Measurements from ENCODE around the gene PEAK1.
A peak's percentile ranks its signal among the peaks of the same experiment; 100 is the strongest.

Gene PEAK1

DNA sequence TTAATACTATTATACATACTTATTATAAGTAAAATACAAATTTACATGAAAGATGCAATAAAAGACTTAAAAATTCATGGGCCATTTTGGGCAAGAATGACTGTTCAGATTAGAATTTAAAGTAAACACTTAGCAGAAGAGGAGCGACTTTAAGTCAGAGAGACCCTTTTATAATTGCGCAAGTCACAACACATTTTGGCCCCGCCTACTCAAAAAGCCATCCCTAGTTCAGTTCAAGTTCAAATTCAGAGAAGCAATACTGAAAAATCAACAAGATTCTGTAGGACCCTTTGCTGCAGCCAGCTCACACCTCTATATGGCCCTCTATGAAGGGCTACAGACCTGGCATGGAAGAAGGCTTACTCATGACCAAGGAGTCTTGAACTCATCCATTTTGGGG is 64.6 kb downstream of the PEAK1 start:
- no peak for DNase-seq

DNA sequence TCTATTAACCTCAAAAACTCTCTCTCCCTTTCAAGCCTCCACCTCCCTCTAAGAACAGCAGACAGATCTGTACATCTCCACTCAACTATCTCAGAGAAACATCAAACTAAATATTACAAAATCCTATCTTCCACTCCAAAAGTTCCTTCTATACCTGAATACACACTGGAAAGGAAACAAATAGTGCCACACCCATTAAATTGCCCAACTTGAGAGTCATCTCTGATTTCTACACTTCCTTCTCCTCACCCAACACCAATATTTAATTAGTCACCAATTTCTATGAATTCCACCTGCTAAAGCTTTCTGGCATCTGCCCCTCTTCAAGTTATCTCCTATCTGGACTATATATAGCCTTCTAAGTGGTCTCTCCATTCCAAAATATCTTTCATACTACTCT is 65.8 kb downstream of the PEAK1 start:
- no peak for DNase-seq

DNA sequence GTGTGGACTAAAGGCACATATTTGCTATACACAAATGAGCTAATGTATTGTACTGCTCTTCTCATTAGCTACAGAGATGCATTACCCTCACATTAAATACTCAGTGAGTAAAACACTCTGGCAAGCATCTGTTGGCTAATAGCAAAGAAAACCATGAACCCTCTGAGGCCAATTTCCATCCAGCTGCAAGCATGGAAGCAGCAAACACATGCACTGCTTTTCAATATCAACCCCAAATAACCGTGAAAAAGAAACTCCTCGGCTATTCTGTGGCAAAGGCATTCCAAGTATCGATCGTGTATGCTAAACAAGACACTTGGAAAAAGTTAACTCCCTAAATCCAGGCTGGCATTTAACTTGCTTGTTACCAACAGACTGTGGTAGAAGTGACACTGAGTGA is 67.0 kb downstream of the PEAK1 start:
- no peak for DNase-seq

DNA sequence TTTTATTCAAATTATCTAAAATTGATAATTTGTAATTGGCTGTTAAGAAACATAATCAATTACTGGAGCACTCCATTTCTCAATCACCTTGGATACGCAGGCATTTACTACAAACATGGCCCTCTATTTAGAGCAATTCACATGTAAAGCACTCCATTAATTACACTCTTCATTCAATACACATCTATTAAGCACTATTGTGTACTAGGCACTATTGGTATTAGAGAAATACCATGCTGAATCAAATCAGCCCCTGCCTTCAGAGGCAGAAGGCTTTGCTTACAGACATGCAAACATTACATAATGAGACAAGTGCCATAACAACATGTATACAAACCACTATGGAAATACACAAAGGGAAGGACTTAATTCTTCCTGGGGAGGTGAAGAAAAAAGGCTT is 69.1 kb downstream of the PEAK1 start:
- DNase-seq = no peak

DNA sequence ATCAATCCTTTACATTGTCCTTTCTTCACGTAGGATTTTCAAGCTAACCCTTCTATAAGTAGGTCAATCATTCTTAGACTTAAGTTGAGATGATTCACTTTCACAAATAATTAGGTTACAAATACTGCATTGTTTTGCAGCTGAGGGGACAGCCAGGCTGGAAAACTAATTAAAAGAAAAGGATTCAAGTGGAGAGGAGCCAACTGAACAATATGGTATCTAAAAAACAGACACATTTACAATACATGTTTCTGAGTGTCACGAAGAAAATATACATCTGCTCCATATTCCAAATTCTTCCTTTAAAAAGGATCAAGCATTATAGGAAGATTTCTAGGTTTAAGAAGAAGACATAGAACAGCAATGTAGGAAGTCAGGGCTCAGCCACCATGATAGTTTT is 70.2 kb downstream of the PEAK1 start:
- DNase-seq = no peak

DNA sequence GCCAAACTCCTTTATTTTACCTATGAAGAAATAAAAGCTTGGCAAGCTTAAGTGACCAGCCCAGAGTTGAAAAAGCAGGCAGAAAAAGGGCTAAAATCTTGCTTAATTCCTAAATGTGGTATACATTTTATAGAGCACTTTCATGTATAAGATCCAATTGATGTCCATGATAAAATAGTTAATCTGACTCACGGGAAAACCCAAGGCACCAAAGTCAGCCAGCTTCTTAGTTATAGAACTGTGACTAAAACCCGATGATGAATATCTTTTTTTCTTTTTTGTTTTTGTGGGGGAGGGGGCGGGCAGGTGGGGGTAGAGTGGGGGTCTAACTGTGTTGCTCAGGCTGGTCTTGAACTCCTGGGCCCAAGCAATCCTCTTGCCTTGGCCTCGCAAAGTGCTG is 71.4 kb downstream of the PEAK1 start:
- peak; percentile 5 for DNase-seq

DNA sequence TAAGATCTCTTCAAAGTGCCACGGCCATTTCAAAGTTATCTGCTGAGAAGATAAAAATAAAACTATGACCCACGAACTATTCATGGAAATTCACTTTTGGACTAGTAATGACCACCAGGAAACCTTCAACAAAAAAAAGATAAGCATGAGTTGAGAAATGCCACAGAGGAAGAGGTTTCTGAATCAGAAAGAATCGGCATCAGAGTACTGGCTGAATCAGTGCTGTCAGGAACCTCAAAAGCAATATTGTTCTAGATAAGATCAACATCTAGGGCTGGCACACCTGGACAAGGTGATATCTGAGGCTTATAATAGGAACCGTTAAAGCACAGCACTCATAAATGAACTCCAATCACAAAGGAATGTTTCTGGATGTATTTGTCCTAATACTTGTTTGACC is 72.7 kb downstream of the PEAK1 start:
- DNase-seq = no peak

DNA sequence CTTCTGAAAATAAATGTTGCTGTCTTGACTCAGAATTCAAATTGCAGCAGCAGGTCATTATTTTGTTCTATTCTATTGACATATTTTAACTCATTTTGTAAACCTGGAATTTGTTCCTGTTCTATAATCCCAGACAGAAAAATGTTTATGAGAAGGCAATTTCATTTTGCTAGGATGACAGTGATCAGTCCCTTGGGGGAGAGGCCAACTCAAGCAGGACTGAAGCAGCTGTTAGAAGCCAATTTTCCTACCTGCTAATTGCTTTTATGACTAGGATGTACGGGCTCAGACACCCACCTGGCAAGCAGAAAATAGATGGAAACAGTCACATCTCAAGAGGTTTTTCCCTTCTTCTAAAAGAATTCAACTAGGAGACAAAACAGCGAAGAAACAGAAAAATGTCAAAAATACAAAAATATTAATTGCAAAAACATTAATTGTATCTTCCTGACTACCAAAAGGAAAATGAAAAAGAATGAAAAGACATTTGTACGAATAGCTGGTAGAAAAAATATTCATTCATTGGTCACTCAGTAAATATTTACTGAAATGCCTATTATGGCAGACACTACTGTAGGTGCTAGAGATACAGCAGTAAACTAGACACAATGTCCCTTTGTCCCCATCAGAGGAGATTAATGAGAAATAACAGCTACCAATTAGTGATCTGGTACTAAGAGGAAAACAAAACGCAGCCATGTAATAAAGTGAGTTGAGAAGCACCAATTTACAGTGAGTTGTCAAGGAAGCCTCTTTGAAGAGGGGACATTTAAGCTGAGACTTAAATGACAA is 73.5 kb downstream of the PEAK1 start:
- no peak for DNase-seq

DNA sequence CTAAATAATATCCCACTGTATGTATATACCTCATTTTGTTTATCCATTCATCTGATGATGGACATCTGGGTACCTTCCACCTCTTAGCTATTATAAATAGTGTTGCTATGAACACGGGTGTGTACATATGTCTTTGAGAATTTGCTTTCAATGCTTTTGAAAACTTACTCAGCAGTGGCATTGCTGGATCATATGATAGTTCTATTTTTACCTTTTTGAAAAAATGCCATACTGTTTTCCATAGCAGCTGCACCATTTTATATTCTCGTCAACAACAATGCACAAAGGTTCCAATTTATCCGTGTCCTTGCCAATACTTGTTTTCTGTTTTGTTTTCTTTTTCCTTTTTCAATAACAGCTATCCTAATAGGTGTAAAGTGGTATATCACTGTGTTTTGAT is 77.1 kb downstream of the PEAK1 start:
- DNase-seq = no peak

DNA sequence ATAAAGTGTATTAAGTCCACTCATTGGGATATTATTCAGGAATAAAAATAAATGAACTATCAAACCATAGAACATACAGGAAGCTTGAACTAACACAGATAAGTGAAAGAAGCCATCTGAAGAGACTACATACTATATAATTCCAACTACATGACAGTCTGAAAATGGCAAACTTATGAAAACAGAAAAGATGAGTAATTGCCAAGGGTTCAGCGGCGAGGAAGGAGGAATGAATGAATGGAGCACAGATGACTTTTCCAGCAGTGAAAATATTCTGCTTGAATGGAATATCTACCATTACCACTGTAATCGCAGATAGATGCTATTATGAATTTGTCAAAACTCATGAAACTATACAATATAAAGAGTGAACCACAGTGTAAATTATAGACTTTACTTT is 79.7 kb downstream of the PEAK1 start:
- no peak for DNase-seq

DNA sequence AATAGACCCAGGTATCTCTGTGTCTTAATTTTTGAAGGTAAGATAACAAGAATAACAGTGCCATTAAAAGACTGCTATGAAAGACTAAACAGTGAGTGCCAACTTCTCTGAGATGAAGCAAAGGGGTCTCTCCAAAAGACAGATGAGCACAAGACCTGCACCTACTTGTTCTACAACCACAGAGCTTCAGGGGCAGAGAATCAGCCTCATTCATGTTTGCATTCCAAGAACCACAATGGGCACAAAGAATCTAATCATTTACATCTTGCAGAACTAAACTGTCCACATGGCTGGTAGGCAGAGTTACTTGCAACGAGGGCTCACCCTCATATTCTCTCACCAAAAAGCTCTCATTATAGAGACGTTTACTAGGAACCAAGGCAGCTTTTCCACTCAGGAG is 83.9 kb downstream of the PEAK1 start:
- DNase-seq = no peak

DNA sequence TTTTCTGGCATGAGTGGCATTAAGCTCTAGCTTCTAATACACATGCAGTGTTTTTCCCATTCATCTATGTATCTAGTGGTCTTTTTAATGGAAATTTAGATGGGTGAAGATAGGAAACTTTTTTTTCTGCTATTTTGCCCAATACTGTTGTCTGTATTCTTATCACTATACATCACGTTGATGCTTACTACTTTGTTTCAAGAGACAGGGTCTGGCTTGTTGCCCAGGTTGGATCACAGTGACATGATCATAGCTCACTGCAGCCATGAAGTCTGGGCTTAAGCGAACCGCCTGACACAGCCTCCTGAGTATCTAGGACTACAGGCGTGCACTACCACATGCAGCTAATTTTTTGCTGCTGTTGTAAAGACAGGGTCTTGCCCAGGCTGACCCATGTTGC is 84.6 kb downstream of the PEAK1 start:
- no peak for DNase-seq

DNA sequence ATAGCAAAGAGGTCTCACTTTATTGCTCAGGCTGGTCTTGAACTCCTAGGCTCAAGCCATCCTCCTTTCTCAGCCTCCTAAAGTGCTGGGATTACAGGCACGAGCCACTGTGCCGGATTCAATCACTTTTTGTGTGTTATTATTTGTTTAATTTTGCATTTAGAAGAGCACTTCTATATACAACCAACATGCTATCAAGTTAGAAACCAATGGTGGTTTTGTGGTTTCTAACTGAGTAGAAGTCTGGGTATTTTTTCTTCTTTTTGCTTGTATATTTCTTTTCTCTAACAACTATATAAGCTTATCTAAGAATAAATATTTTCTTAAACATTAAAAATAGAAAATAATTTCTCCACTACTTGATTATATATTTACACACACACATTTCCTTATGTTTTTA is 86.7 kb downstream of the PEAK1 start:
- DNase-seq = no peak

DNA sequence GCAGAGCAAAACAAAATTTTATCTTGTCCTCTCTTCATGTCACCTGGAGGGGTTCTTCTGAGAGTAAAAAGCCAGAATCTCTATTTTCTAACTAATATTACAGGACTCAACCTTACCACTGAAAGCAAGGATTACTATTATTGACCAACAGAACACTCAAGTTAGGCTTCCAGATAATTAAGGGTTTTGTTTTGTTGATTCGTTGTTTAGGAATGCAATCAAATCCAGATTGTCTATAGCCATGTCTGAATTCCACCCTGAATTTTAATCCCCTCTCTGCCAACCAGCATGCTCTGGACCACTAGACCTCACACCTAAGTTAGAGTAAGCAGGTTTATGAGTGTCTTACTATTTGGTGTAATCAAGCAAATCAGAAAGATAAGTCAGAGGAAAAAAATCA is 90.7 kb downstream of the PEAK1 start:
- no peak for DNase-seq

DNA sequence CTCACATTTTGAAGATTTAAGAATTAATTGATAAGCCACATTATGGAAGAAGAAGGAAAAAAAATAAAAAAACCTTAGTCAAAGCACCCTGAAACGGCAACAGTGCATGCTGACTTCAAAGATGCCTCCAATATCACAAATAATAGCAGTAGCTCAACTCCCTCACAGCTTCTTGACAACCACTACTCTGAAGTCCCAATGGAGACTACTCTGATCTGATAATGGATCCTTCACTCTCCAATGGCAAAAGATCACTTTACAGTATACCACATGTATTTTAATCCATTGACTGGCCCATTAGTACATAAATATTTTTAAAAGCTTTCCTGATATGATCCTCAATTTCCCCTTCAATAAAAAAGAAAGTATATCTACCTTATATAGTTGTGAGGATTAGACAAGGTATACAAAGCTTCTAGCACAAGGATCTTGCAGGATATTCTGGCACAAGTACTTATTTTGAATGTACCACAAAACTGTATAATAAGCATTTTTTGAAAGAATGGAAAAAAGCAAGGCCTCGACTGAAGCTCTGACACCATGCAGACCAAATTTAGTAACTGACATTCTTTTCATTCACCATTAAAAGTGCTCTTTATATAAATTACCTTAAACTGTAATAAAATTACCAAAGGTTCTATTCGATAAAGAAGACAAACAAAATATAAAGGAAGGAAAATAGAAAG is 91.9 kb downstream of the PEAK1 start:
- no peak for DNase-seq

DNA sequence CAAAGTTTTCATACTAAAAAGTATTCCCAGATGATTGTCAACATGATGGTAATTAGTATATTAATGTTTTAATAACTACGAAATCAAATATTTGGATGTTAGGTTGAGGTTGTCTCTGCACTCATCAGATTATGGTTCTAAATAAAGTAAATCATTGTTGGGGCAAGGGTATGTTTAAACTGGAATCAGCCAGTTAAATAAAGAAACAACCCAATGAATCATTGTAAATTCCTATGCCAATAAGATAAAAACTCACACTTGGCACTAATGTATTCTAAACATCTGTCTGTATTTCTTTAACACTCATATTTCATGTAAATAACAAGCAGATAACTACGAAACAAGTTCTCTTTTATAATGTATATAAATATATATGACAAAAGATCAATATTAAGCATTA is 92.7 kb downstream of the PEAK1 start:
- no peak for DNase-seq

DNA sequence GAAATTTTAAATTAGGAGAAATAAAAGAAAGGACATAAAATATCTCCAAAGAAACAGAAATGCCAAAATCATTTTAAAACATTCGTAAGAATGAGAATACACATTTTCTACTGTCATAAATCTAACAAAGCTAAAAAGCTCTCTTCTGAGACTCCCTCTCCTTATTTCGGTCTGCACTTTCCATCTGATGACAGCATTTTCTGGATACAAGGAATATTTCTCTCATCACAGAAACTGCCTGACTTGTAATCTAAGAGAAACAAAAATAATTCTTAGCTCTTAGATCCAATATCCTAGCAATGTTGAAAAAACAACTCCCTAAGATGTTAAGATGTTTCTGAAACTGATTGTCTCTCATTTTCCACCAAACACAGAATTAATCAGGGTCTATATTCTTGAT is 93.5 kb downstream of the PEAK1 start:
- DNase-seq = no peak

DNA sequence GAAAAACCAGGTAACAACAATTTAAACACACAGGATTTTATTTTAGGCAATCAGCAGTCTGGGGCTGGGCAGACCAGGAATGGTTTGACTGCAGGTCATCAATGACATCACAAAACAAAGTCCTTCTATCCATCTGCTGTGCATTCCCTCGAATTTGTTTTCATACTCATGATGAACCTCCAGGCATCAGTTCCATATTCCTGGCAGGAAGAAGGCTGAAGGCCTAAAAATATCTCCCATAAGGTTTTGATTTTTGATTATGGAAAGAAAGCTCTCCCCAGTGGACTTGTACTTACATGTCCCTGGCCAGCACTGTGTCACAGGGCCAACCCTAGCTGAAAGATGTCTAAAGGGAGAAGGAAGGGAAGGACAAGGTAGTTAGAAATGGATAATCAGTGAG is 107.4 kb downstream of the PEAK1 start:
- DNase-seq = no peak

DNA sequence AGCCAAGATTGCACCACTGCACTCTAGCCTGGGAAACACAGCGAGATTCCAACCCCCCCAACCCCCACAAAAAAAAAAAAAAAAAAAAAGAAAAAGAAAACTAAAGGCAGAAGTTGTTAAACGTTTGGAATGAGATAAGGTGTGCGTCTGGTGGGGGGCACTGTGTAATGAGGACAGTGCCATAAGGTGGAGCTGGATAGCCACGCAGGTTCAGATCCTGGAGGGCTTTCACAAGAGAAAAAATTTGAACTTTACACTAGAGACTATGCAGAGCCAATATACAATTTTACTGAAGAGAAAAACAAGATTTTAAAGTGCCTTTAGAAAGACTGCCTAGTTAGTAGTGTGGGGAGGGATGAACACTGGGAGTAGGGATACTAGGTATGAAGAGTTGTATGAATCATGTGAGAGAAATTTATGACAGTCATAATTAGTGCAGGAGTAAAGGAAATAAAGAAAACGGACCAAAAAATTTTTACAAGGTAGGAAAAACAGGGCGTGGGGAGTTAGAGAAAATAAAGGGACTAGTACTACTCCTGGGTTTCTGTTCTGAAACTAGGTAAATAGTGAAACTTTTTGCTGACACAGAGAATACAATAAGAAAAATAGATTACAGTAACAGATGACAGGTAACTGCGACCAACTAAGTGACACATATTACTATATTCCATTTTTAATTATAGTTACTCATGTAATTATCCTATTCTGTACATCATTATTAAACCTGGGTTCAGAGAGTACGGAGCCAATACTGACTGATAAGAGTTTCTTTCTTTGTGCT is 108.1 kb downstream of the PEAK1 start:
- DNase-seq = no peak

DNA sequence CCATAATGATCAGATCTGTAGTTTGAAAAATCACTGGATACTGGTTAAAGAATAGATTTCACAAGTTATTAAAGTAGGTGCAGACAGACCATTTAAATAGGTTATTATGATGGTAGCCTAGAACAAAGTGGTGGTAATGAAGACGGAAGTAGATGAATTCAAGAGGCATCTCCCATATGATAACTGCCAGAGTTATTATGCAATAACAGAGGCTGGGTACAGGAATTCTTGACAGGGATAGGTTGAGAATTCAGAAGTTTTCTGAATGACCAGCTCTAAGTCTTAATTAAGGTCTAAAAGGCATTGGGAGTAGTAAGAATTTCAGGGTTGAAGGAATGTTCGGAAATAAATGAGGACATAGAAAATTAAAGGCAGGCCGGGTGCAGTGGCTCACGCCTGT is 108.9 kb downstream of the PEAK1 start:
- no peak for DNase-seq

DNA sequence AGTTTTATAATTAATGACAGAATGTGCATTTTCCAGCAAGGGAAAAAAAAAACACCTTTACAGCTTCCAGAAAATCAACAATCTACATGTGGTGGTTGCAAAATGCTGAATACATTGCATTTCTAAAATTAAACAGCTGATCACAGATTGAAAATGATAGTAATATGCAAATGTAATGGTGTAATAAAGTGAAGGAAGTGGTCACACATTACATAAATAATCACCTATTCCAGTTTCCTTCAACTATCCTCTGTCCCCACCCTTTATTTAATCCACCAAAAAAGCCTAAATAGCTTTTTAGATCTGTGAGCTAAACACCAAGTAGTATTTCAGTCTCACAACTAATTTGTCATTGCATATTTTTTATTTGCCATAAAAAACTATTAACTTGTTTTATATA is 110.5 kb downstream of the PEAK1 start:
- DNase-seq = no peak

DNA sequence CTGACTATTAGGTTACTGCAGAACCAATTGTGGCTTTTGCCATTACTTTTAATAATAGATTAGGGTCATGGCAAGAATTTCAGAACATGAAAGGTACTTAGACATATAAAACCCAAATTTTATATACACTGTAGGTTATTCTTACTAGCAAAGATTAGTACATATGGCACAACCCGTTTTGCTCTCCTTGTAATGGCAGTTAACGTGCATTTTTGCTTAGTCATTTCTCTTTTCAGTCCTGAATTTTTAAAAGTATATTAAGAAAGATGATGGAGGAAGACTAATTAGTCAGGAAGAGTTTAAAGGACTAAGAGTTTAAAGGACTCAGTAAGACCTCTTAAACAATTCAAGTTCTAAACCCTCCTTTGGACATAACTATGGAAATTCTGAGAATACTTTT is 114.0 kb downstream of the PEAK1 start:
- DNase-seq = no peak

DNA sequence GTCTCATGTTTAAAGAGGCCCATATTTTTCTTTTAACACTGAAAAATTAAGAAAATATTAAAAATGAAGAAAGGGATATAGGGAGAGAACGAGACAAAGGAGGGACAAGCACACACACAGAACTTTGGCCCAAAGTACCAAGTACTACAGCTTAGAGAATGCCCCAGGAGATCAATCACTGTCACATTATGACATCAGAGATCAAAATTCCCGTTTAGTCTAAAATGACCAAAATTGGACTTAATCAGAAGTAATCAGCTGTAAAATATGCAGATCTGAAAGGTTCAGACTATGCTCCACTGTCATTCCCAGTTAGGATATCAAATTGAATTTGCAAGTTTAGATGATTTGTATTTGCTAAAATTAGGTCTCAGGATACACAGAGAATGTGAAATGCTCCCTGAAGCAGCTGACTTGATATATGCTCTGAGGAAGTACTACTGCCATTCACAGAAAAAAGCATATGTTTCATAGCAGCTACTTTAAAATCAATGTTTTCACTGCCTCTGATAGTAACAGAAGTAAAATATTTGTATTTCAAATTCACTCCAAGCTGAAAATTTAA is 123.0 kb downstream of the PEAK1 start:
- DNase-seq = no peak

DNA sequence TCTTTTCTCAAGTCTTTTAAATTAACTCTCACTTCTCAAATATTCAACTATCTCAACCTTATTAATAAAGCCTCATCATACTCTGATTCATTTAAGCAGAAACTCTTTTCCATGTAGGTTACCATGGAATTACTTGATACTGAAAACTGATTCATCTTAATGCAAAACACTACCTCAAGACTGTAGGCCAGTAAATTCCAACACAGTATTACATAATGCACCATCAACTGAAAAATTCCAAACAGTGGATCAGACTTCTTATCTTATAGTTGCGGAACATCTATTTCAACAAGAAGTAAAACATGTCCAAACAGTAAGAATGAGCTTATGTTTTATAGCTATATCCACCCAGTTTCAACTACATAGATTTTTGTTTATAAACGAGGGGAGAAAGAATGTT is 124.5 kb downstream of the PEAK1 start:
- no peak for DNase-seq

Data from activated CD4-positive, alpha-beta T cell treated with anti-CD3 and anti-CD28 coated beads for 48 hours (primary cell).